ENCODE data around the gene LRRN3. TPM values are rescaled to one million over a fixed set of nuclear protein-coding genes. Genes with fewer than 3 reads are reported as not detected.

The LRRN3 gene
- polyA plus RNA-seq, 1 experiment: 12.0 TPM

DNA sequence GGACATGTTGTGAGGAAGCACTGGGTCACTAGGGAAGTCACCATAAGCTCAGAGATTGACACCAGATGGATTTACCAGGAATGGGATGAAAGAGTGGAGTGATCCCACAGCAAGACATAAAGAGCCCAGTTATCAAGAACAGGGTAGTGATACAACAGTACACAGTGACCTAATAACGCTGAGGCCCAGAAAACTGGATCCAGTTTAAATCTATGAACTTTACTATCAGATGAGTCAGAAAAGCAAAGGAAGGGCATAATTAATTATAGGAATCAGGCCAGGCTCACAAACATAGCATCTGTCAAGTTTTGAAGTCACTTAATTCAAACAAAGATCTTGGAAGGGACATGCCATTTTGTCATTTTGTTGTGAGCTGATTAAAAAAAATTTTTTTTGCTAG, 73.5 kb downstream of the LRRN3 start:
- no peak for DNase-seq (ENCODE audit: low read depth, low spot score)
- TF ChIP-seq, protein P1, sequence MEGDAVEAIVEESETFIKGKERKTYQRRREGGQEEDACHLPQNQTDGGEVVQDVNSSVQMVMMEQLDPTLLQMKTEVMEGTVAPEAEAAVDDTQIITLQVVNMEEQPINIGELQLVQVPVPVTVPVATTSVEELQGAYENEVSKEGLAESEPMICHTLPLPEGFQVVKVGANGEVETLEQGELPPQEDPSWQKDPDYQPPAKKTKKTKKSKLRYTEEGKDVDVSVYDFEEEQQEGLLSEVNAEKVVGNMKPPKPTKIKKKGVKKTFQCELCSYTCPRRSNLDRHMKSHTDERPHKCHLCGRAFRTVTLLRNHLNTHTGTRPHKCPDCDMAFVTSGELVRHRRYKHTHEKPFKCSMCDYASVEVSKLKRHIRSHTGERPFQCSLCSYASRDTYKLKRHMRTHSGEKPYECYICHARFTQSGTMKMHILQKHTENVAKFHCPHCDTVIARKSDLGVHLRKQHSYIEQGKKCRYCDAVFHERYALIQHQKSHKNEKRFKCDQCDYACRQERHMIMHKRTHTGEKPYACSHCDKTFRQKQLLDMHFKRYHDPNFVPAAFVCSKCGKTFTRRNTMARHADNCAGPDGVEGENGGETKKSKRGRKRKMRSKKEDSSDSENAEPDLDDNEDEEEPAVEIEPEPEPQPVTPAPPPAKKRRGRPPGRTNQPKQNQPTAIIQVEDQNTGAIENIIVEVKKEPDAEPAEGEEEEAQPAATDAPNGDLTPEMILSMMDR (IDR thresholded peaks at IDR 0.05; ENCODE audit: low read depth, low read length): no peak
- CTCF ChIA-PET: no interaction called here
- H3K27ac ChIP-seq (ENCODE audit: low read depth, low read length): no peak overlapping the region
- no peaks in the 10 kb centered on the region for H3K27me3 ChIP-seq (ENCODE audit: control insufficient read depth, insufficient read depth, low read length)
- POLR2A ChIA-PET: no interaction called here
- no peak overlapping the region for H3K4me3 ChIP-seq (ENCODE audit: low read depth, low read length)
- no peaks in the 10 kb centered on the region for H3K9me3 ChIP-seq (ENCODE audit: control insufficient read depth, insufficient read depth, low read length)

DNA sequence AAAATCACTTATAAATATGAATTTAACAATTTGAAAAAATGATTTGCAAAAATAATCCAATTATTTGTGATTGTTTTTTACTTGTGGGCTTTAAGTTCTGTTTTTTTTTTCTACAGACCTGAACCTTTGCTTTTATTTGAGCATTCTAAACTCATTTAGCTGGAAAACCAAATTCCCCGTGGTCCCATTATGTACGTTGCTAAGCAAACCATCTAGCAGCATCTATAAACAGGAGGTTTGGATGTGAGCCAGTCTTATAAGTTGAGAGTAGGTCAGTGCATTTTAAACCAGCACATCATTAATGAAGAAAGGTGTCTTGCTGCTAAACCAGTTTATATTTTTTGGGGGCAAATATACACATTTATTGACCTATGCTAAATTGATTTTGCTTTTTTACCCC, 77.3 kb downstream of the LRRN3 start:
- Histone ChIP-seq H3K27me3 (ENCODE audit: control insufficient read depth, insufficient read depth, low read length) (no peaks in the 10 kb centered on the region), H3K4me3 (ENCODE audit: low read depth, low read length) (no peak overlapping the region), H3K27ac (ENCODE audit: low read depth, low read length) (no peak overlapping the region), H3K9me3 (ENCODE audit: control insufficient read depth, insufficient read depth, low read length) (no peaks in the 10 kb centered on the region)
- ChIA-PET CTCF (no interaction called here), POLR2A (no interaction called here)
- DNase-seq (ENCODE audit: low read depth, low spot score): no peak
- TF ChIP-seq, protein P1 (IDR thresholded peaks at IDR 0.05; ENCODE audit: low read depth, low read length): no peak

DNA sequence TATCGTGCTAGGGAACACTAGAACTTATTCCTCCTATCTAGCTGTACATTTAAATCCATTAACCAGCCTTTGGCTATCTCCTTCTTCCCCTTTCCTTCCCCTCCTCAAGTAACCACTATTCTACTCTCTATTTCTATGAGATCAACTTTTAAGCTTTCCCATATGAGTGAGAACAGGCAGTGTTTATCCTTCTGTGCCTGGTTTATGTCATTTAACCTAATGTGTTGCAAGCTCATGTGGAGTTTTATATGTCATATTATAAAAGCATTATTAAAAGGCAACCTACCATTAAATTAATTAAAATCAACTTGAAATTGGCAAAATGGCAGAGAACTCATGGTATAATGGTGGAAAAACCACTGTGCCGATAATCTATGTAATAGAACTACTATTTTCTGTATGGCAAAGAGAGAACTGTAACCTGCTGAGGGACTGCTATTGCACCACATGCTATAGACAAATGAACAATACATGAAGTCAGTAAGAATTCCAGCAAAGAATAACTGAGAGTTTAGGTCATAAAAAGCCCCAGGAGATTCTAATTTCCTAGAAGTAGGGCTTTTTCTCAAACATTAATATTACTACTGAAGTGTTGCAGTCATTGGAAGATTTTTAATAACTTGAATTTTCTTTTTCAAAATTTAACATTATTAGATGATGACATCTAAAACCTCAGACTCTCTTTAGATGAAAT, 81.8 kb downstream of the LRRN3 start:
- Histone ChIP-seq H3K27ac (ENCODE audit: low read depth, low read length) (no peak overlapping the region), H3K27me3 (ENCODE audit: control insufficient read depth, insufficient read depth, low read length) (no peaks in the 10 kb centered on the region), H3K4me3 (ENCODE audit: low read depth, low read length) (no peak overlapping the region), H3K9me3 (ENCODE audit: control insufficient read depth, insufficient read depth, low read length) (no peaks in the 10 kb centered on the region)
- ChIA-PET CTCF (no interaction called here), POLR2A (no interaction called here)
- no peak for DNase-seq (ENCODE audit: low read depth, low spot score)
- TF ChIP-seq, protein P1 (IDR thresholded peaks at IDR 0.05; ENCODE audit: low read depth, low read length): no peak

DNA sequence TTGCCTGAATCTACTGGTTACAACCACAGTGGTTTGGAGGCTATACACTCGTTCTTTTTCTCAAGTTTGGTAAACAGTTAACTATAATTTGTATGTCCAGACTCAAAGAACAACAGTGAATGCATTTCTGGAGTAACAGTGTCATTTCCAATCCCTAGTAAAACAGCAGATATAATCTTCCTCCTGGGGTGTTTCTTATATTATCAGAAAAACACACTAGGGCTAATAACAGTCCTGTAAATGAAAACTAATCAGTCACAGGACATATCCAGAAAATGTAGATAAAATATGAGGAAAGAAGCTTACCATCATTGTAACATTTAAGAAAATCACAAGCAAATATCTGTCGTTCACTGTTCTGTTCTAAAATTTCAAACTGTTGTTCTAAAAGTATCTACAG, 82.6 kb downstream of the LRRN3 start:
- Histone ChIP-seq H3K4me3 (ENCODE audit: low read depth, low read length) (no peak overlapping the region), H3K9me3 (ENCODE audit: control insufficient read depth, insufficient read depth, low read length) (no peaks in the 10 kb centered on the region), H3K27me3 (ENCODE audit: control insufficient read depth, insufficient read depth, low read length) (no peaks in the 10 kb centered on the region), H3K27ac (ENCODE audit: low read depth, low read length) (no peak overlapping the region)
- CTCF ChIA-PET: no interaction called here
- POLR2A ChIA-PET: no interaction called here
- TF ChIP-seq, protein P1 (IDR thresholded peaks at IDR 0.05; ENCODE audit: low read depth, low read length): no peak
- DNase-seq (ENCODE audit: low read depth, low spot score): no peak

DNA sequence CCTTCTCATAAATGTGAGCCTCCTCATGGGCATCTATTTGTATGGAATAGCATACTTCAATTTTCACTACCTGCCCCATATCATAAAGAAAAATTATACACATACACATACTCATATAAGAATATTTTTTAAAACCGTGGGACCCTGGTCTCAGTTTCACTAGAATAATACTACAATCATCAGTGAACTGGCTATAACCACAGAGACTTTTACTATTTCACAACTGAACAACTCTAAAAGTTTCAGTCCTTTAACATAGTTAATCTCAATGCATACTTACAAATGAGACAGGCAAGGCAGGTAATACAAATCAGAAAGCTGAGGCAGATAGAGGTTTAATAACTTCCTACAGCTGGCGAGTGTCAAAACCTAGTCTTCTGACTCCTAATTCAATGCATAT, 83.1 kb downstream of the LRRN3 start:
- no peak for DNase-seq (ENCODE audit: low read depth, low spot score)
- no peak overlapping the region for H3K4me3 ChIP-seq (ENCODE audit: low read depth, low read length)
- TF ChIP-seq, protein P1 (IDR thresholded peaks at IDR 0.05; ENCODE audit: low read depth, low read length): no peak

More for the DNA sequence above, 83.1 kb downstream of the LRRN3 start:
- Histone ChIP-seq H3K27me3 (ENCODE audit: control insufficient read depth, insufficient read depth, low read length) (no peaks in the 10 kb centered on the region), H3K27ac (ENCODE audit: low read depth, low read length) (no peak overlapping the region), H3K9me3 (ENCODE audit: control insufficient read depth, insufficient read depth, low read length) (no peaks in the 10 kb centered on the region)
- POLR2A ChIA-PET: no interaction called here
- CTCF ChIA-PET: no interaction called here
